B cell (primary cell): ENCODE results near the gene IFNE. TPM values are rescaled to one million over a fixed set of nuclear protein-coding genes. Genes with fewer than 3 reads are reported as not detected.

Experiments
- ATAC-seq: fragments of 200-7000 bp; cut with Tn5 transposase; one replicate; pipeline ENCODE4 v1.10.0; 2021; ENCODE audit warnings: low read depth, mild to moderate bottlenecking, moderate number of reproducible peaks, moderate library complexity
- CTCF ChIA-PET: fragments of 350-600 bp; sonication (Branson Sonifier 250); formaldehyde crosslinking; loops from one replicate; lab custom pipeline; 2021; ENCODE audit warnings: antibody characterized with exemption, inconsistent platforms; lab: Charles Lee
- POLR2A ChIA-PET: fragments of 350-600 bp; sonication (Branson Sonifier 250); formaldehyde crosslinking; loops from one replicate; lab custom pipeline; 2021; ENCODE audit warnings: antibody characterized with exemption; lab: Charles Lee
- DNase-seq: peaks from one replicate; pipeline ENCODE4 v3.0.0; 2013
- H2AFZ ChIP-seq: 2 replicates; pipeline ENCODE4 v1.6.1; 2012; ENCODE audit warnings: mild to moderate bottlenecking, low read depth, low read length; ENCODE audit not compliant: insufficient read depth, poor library complexity, severe bottlenecking
- H3K27ac ChIP-seq, 2 donors: 1 replicate in 1 of 2; 2 replicates in 1 of 2; pipeline ENCODE4 v1.5.1; 2012 to 2013; ENCODE audit warnings: low read length in 2 of 2, mild to moderate bottlenecking in 2 of 2, moderate library complexity in 1 of 2
- H3K27me3 ChIP-seq, 4 experiments: fragments of 200-600 bp in 1 of 4; sonication (generic) in 1 of 4; replicated peaks in 1 of 4; 1 replicate in 2 of 4; 2 replicates in 2 of 4; pipeline versions ENCODE4 v1.6.1 to v1.7.0; 2013 to 2016; ENCODE audit warnings: low read length in 3 of 4, mild to moderate bottlenecking in 2 of 4, mixed read lengths in 1 of 4, moderate library complexity in 1 of 4; ENCODE audit not compliant: insufficient read depth in 4 of 4, control insufficient read depth in 3 of 4; ENCODE audit errors: control extremely low read depth in 1 of 4
- H3K36me3 ChIP-seq, 2 experiments: replicated peaks in 1 of 2; 1 replicate in 1 of 2; 2 replicates in 1 of 2; pipeline versions ENCODE4 v1.6.1 to v1.7.1; 2013; ENCODE audit warnings: low read length in 1 of 2; ENCODE audit not compliant: insufficient read depth in 2 of 2, control insufficient read depth in 1 of 2; ENCODE audit errors: control extremely low read depth in 1 of 2, extremely low read depth in 1 of 2
- H3K4me1 ChIP-seq, 2 donors: fragments of 200-600 bp in 1 of 2; sonication (generic) in 1 of 2; 1 replicate in 1 of 2; 2 replicates in 1 of 2; pipeline versions ENCODE4 v1.5.1 to v1.6.1; 2013 to 2017; ENCODE audit warnings: low read length in 2 of 2; ENCODE audit not compliant: control insufficient read depth in 2 of 2, insufficient read depth in 2 of 2
- H3K4me2 ChIP-seq: replicated peaks from 2 replicates; pipeline ENCODE3; 2012; ENCODE audit warnings: mild to moderate bottlenecking, low read depth, low read length; ENCODE audit not compliant: poor library complexity, severe bottlenecking
- H3K4me3 ChIP-seq, 5 experiments: fragments of 200-600 bp in 1 of 5; sonication (generic) in 1 of 5; 1 replicate in 3 of 5; 2 replicates in 2 of 5; pipeline versions ENCODE4 v1.5.1 to v1.7.0; 2011 to 2016; ENCODE audit warnings: low read length in 4 of 5, mild to moderate bottlenecking in 4 of 5, low read depth in 2 of 5, control low read depth in 1 of 5, moderate library complexity in 1 of 5; ENCODE audit not compliant: insufficient read depth in 1 of 5; ENCODE audit errors: control extremely low read depth in 1 of 5, extremely low read depth in 1 of 5
- H3K79me2 ChIP-seq: fragments of 200-600 bp; sonication (generic); one replicate; pipeline ENCODE4 v1.6.0; 2016; ENCODE audit warnings: low read length; ENCODE audit not compliant: control insufficient read depth, insufficient read depth
- H3K9ac ChIP-seq: fragments of 200-600 bp; sonication (generic); 2 replicates; pipeline ENCODE4 v1.6.1; 2017; ENCODE audit warnings: mild to moderate bottlenecking, low read length, moderate library complexity
- H3K9me3 ChIP-seq, 3 donors: one replicate each; pipeline versions ENCODE4 v1.6.1 to v1.7.1; 2013; ENCODE audit warnings: low read length in 2 of 3; ENCODE audit not compliant: control insufficient read depth in 2 of 3, insufficient read depth in 1 of 3; ENCODE audit errors: control extremely low read depth in 1 of 3
- H4K20me1 ChIP-seq: 2 replicates; pipeline ENCODE4 v1.6.0; 2012; ENCODE audit warnings: mild to moderate bottlenecking, low read length; ENCODE audit not compliant: insufficient read depth, control insufficient read depth, poor library complexity, severe bottlenecking
- H3K27ac Mint-ChIP-seq: one replicate; pipeline ENCODE4 v1.8.0; 2021; ENCODE audit warnings: mixed read lengths
- H3K27me3 Mint-ChIP-seq: one replicate; pipeline ENCODE4 v1.8.0; 2021; ENCODE audit warnings: mixed read lengths
- H3K4me1 Mint-ChIP-seq: one replicate; pipeline ENCODE4 v1.8.0; 2021; ENCODE audit warnings: mixed read lengths
- H3K4me3 Mint-ChIP-seq: one replicate; pipeline ENCODE4 v1.8.0; 2021; ENCODE audit warnings: mixed read lengths
- H3K9me3 Mint-ChIP-seq: one replicate; pipeline ENCODE4 v1.8.0; 2022; ENCODE audit warnings: mixed read lengths; ENCODE audit not compliant: insufficient read depth
- CTCF ChIP-seq: fragments of 200-600 bp; IDR thresholded peaks from one replicate; pipeline ENCODE4 v1.8.0; 2022; ENCODE audit warnings: antibody characterized with exemption, mild to moderate bottlenecking
- EZH2 ChIP-seq: IDR thresholded peaks from 2 replicates; pipeline ENCODE4 v1.6.1; 2012; ENCODE audit warnings: borderline replicate concordance, low read depth, mild to moderate bottlenecking, moderate library complexity, low read length; ENCODE audit not compliant: insufficient read depth, poor library complexity, severe bottlenecking
- WGBS: methylation state at CpG from one replicate; pipeline ENCODE4 v1.1.5; 2013; ENCODE audit warnings: missing lambda C conversion rate; ENCODE audit not compliant: insufficient coverage; 5-methylcytosine and 5-hydroxymethylcytosine counted together
- intact Hi-C: fragments of 100-400 bp; cut with micrococcal nuclease; formaldehyde crosslinking; loops from one replicate; pipeline ENCODE4 v1.10.0; 2022
- polyA plus RNA-seq: library from polyadenylated mRNA; depleted of rRNA; stranded (reverse); fragments of >200 nt; gene quantifications from 2 replicates; pipeline ENCODE4 v1.2.3, GENCODE V29; 2012
- total RNA-seq, 2 donors: library from RNA; stranded (reverse); fragments of 120-200 nt in 1 of 2; gene quantifications; 1 replicate in 1 of 2; 2 replicates in 1 of 2; pipeline versions ENCODE4 v1.2.3 to v1.2.4, GENCODE V29; 2013 to 2022

IFNE gene
- total and polyA plus RNA-seq, 2 donors (not counting 1 experiment from before 2014, with no cell fraction given), result not detected

GRCh38 chr9:21499912-21500311 is 17.8 kb upstream of the IFNE start:
- no peak for DNase-seq
- intact Hi-C loops, result no loop called here
- H3K4me3 ChIP-seq, result no peak overlapping the region
- Mint-ChIP-seq H3K4me1 (no peaks in the 10 kb centered on the region), H3K9me3 (no peaks in the 10 kb centered on the region), H3K27me3 (no peaks in the 10 kb centered on the region), H3K4me3 (no peak overlapping the region), H3K27ac (no peak overlapping the region)
- H2AFZ ChIP-seq, result no peak overlapping the region
- no peak overlapping the region for H3K9ac ChIP-seq
- POLR2A ChIA-PET, result no interaction called here
- H3K27ac ChIP-seq, result no peak overlapping the region
- 83% methylated on average over 1 of the region's 5 CpGs for WGBS
- no peaks in the 10 kb centered on the region for H3K4me1 ChIP-seq
- no peaks in the 10 kb centered on the region for H3K36me3 ChIP-seq
- no peaks in the 10 kb centered on the region for H3K9me3 ChIP-seq
- TF ChIP-seq EZH2 (no peak), CTCF (no peak)
- H3K79me2 ChIP-seq, result no peaks in the 10 kb centered on the region
- no peaks in the 10 kb centered on the region for H4K20me1 ChIP-seq
- no peak overlapping the region for H3K4me2 ChIP-seq
- CTCF ChIA-PET, result no interaction called here
- no peak for ATAC-seq
- peaks cover 0 to 1% (median 0%) of the 10 kb centered on the region in 4 experiments for H3K27me3 ChIP-seq

GRCh38 chr9:21491756-21492155 is 9.6 kb upstream of the IFNE start:
- Mint-ChIP-seq H3K9me3 (no peaks in the 10 kb centered on the region), H3K27me3 (peaks cover 29% of the 10 kb centered on the region), H3K4me1 (no peaks in the 10 kb centered on the region), H3K4me3 (no peak overlapping the region), H3K27ac (no peak overlapping the region)
- no CpG with 5 or more reads among the region's 1 CpG for WGBS
- Histone ChIP-seq H2AFZ (no peak overlapping the region), H3K79me2 (no peaks in the 10 kb centered on the region), H3K4me2 (no peak overlapping the region), H3K36me3 (no peaks in the 10 kb centered on the region), H3K4me3 (no peak overlapping the region), H3K27me3 (no peaks in the 10 kb centered on the region), H3K27ac (no peak overlapping the region), H3K9ac (no peak overlapping the region), H4K20me1 (no peaks in the 10 kb centered on the region), H3K4me1 (no peaks in the 10 kb centered on the region), H3K9me3 (no peaks in the 10 kb centered on the region)
- CTCF ChIA-PET, result no interaction called here
- intact Hi-C loops, result no loop called here
- no peak for ATAC-seq
- POLR2A ChIA-PET, result no interaction called here
- DNase-seq, result no peak
- TF ChIP-seq CTCF, result no peak
- no peak for TF ChIP-seq EZH2
